Stimulated activated CD4-positive, alpha-beta T cell treated with anti-CD3 and anti-CD28 coated beads, Interleukin-1b, Interleukin-23, amount 100 ng/mL, for 4 hours (primary cell): ENCODE results near the gene GK2.

ENCODE experiments used
- DNase-seq, 2 donors: peaks; one replicate each; pipeline ENCODE4 v3.0.0-alpha.2; 2020; ENCODE audit warnings: low read depth in 2 of 2

Gene GK2

GRCh38 chr4:79385641-79386040 lies 22.4 kb downstream of the GK2 start:
- no peak for DNase-seq

- DNase-seq = no peak
Observed at GRCh38 chr4:79381161-79381560, 26.9 kb downstream of the GK2 start.

GRCh38 chr4:79370026-79370425 lies 38.0 kb downstream of the GK2 start:
- no peak for DNase-seq

GRCh38 chr4:79367096-79367495 lies 40.9 kb downstream of the GK2 start:
- no peak for DNase-seq

GRCh38 chr4:79366422-79366821 lies 41.6 kb downstream of the GK2 start:
- DNase-seq = no peak

- DNase-seq = no peak
Observed at GRCh38 chr4:79364061-79364460, 44.0 kb downstream of the GK2 start.

GRCh38 chr4:79362626-79363025 lies 45.4 kb downstream of the GK2 start:
- no peak for DNase-seq

GRCh38 chr4:79360006-79360405 lies 48.0 kb downstream of the GK2 start:
- no peak for DNase-seq

GRCh38 chr4:79358438-79358837 lies 49.6 kb downstream of the GK2 start:
- DNase-seq = no peak

GRCh38 chr4:79357365-79357764 lies 50.7 kb downstream of the GK2 start:
- no peak for DNase-seq
